Activated CD4-positive, CD25-positive, alpha-beta regulatory T cell treated with anti-CD3 and anti-CD28 coated beads, Interleukin-2, amount 50 U/mL, for 24 hours (primary cell): ENCODE results near the gene KRTAP4-7.
"Not testable (repeated sequence)": the region's sequence is repeated elsewhere in the genome, so short reads cannot be mapped to it uniquely, and the experiment has no call there.

ENCODE experiments used
- ATAC-seq, 2 donors: fragments of 150-1000 bp; cut with Tn5 transposase; one replicate each; pipeline ENCODE4 v1.10.0; 2021; ENCODE audit warnings: mild to moderate bottlenecking in 1 of 2, moderate library complexity in 1 of 2

The KRTAP4-7 gene

GRCh38 chr17:41084100-41084856 is at the start of gene KRTAP4-7:
TSS of gene KRTAP4-7 (plus strand) at chr17:41084150. CDS start at chr17:41084207, 57 bp downstream.
- not testable (repeated sequence) for ATAC-seq

DNA sequence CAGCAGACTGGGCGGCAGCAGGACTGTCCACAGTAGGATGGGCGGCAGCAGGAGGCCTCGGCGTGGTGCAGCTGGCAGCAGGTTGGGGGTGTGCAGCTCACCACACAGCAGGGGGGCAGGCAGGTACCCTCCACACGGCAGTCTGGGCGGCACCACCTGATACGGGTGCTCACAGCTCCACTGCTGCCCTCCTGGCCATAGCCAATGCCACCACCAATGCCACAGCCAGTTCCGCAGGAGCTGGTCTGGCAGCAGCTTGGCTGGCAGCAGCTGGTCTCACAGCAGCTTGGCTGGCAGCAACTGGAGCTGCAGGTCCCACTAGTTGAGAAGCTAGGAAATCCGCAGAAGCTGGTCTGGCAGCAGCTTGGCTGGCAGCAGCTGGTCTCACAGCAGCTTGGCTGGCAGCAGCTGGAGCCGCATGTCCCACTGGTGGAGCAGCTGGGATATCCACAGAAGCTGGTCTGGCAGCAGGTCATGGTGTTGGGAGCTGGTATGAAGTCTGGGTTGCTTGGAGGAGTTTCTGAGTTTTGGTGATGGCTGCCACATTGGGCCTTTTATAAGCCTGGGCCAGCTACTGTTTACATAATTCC is 49.5 kb upstream of the KRTAP4-7 start, which contains the start of gene KRTAP1-3:
TSS of gene KRTAP1-3 (minus strand) at position 529 of the 590 bp plus-strand sequence. CDS start at position 476, 53 bp downstream.
- not testable (repeated sequence) for ATAC-seq

DNA sequence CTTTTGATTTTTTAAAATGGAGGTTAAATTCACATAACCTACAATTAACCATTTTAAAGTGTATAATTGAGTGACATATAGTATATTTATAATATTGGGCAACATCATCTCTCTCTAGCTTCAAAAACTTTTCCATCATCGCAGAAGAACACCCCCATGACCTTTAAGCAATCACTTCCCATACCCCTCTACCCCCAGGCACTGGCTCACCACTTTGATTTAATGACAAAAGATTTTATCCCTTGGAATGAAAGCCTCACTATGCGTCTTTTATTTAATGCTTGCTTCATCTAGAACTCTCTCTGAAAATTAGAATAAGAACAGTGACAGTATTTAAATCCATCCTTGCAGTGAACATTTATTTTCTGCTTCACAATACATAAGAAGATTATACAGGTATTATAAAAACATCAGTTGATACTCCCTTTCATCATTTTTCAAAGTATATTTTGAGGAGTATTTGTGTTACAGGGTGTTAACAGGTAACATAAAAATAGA is 46.0 kb upstream of the KRTAP4-7 start:
- ATAC-seq: no peak

DNA sequence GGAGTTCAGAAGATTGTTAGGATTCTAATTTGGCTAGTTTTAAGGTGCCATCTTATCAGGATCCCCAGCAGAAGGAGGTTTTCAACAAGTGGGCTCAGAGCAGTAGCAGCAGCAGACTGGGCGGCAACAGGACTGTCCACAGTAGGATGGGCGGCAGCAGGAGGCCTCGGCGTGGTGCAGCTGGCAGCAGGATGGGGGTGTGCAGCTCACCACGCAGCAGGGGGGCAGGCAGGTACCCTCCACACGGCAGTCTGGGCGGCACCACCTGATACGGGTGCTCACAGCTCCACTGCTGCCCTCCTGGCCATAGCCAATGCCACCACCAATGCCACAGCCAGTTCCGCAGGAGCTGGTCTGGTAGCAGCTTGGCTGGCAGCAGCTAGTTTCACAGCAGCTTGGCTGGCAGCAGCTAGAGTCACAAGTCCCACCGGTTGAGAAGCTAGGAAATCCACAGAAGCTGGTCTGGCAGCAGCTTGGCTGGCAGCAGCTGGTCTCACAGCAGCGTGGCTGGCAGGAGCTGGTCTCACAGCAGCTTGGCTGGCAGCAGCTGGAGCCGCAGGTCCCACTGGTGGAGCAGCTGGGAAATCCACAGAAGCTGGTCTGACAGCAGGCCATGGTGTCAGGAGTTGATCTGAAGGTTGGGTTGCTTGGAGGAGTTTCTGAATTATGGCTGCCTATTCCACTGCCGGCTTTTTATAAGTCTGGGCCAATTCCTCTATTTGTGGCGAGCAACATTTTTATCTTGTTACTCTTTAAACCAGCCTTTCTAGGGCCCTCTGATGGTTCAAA is 43.0 kb upstream of the KRTAP4-7 start, which contains the start of gene KRTAP1-1:
TSS of gene KRTAP1-1 (minus strand) at position 668 of the 789 bp plus-strand sequence. CDS start at position 615, 53 bp downstream.
- not testable (repeated sequence) for ATAC-seq

- no peak for ATAC-seq
Measured at GRCh38 chr17:41042953-41043352, 41.0 kb upstream of the KRTAP4-7 start.

- ATAC-seq: not testable (repeated sequence)
Measured at GRCh38 chr17:41046735-41047465, 37.0 kb upstream of the KRTAP4-7 start, which contains the start of gene KRTAP2-1. TSS of gene KRTAP2-1 (minus strand) at chr17:41047316. CDS start at chr17:41047267, 49 bp downstream.

GRCh38 chr17:41048441-41048840 is 35.5 kb upstream of the KRTAP4-7 start:
- no peak for ATAC-seq

DNA sequence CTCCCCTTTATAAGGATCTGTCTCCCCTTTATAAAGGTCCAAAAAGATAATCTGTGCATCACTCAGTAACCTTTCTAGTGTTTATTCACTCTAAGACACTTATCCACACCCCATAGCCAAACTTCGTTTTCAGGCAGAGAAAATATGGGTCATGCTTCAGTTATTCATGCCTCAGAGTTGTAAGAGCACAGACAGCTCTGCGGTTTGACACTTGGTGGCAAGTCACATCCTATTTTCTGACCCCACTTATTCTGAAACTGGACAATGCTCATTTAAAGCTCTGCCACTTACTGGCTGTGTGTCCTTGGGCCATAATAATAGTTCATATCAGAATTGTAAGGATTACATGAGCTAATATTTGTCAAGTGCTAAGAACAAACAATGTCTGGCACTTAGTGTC is 34.8 kb upstream of the KRTAP4-7 start:
- ATAC-seq: no peak

- no peak for ATAC-seq
Measured at GRCh38 chr17:41052566-41052965, 31.4 kb upstream of the KRTAP4-7 start.

DNA sequence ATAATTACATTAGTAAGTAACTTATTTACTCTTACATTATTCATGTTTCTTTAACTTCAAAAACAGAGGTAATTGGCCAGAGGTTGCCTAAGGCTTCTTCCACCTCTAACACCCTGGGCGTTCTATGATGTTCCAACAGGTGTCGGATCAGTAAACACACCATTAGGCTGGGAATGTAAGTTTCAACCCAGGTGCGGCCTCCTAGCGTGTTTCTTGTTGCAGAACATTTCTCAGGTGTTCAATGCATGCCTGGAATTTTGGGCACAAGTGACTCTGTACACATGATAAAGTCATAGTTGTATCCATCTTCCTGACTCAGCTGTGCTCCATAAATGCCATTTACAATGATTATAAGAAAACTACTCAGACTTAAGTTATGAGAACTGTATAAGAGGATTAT is 29.9 kb upstream of the KRTAP4-7 start:
- no peak for ATAC-seq

DNA sequence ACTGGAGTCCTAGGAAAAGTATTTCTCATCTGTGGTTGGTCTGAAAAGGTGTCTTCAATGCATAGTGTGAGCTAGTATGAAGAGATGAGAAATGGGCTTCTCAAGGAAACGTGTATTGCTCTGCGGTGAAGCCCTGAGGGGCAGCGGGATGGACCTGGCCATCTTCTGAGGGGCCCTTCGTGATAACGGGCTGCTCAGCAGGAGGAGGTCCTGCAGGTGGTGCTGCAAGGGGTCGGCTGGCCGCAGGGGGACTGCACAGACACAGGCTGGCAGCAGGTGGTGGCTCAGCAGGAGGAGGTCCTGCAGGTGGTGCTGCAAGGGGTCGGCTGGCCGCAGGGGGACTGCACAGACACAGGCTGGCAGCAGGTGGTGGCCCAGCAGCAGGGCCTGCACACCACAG is 29.4 kb upstream of the KRTAP4-7 start:
- ATAC-seq: not testable (repeated sequence)

DNA sequence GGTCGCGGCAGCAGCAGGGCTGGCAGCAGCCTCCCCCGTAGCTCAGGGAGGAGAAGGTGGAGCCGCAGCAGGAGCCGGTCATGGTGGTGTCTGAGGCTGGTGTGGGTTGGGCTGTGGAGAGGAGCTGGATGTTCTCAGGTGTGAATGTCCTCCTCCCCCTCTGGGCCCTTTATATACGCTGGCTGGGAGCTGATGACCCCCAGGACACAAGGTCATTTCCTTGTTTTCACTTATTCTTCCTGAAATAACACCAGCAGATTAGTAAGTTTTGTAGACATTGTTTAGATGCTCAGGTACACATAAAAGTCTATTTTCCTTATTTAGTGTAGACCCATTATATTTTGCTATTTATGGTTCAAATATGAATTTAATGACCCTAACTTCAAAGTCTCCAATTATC is 28.8 kb upstream of the KRTAP4-7 start, which contains the start of gene KRTAP2-2:
TSS of gene KRTAP2-2 (minus strand) at position 101 of the 400 bp plus-strand sequence. CDS start at position 82, 19 bp downstream.
- not testable (repeated sequence) for ATAC-seq

- no peak for ATAC-seq
Measured at GRCh38 chr17:41057547-41057946, 26.4 kb upstream of the KRTAP4-7 start.

DNA sequence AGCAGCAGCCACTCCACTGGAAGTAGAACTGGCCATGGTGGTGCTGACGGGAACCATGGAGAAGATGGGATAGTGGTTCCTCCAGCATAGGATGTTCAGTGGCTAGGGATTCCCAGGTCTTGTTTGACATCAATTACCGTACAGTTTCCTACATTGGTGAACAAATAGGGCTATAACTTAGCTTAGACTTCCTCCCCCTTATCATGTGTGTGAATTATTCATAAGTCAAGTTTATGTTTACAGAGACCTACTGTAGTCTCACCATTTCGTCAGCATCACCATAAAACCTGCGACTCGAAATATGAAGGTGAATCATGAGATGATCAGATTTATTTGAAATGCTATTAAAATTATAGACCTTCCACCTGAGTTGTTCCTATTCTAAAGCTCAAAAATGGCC is 25.2 kb upstream of the KRTAP4-7 start:
- no peak for ATAC-seq

DNA sequence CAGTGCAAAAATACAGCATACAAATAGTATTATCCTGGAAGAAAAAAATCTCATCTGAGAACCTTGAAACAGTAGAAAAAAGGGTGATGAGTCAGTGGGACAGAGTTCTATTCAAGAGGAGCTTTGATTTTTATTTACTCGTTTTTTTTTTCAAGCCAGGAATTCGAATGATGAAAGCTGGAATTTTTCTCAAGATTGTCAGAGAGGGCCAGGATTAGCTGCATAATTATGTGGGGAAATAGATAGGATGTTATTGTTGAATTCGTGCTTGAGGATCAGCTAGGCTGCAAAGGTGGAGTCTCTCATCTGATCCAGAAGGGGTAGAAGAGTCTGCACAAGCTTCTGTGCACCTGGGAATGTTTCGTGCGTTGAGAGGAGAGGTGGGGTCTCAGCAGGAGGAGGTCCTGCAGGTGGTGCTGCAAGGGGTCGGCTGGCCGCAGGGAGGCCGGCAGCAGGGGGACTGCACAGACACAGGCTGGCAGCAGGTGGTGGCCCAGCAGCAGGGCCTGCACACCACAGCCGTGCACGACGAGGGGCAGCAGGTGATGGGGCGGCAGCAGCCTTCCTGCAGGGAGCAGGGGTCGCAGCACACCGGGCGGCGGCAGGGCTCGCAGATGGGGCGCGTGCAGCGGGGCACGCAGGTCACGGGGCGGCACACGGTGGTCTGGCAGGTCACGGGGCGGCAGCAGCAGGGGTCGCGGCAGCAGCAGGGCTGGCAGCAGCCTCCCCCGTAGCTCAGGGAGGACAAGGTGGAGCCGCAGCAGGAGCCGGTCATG is 24.5 kb upstream of the KRTAP4-7 start:
- not testable (repeated sequence) for ATAC-seq

- no peak for ATAC-seq
Measured at GRCh38 chr17:41060052-41060604, 23.8 kb upstream of the KRTAP4-7 start, which contains the start of gene KRTAP2-3. TSS of gene KRTAP2-3 (minus strand) at chr17:41060114. CDS start at chr17:41060050, 64 bp downstream.

DNA sequence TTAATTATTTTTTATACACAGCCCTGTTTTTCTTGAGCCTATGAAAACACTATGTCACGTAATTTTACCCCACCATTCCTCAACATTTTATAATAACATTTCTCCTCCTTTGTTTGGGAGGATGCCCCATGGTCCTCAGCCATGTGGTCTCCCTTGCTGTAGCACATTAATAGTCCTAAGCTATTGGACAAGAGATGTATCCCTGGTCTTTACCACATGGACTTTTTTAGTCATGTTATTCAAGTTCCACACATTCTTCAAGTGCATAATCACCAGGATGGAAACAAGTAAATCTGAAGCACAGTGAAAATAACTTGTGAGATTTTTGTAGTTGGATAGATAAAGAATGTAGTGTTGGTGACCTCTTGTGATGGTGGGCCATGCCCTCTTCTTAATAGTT is 22.0 kb upstream of the KRTAP4-7 start:
- no peak for ATAC-seq

DNA sequence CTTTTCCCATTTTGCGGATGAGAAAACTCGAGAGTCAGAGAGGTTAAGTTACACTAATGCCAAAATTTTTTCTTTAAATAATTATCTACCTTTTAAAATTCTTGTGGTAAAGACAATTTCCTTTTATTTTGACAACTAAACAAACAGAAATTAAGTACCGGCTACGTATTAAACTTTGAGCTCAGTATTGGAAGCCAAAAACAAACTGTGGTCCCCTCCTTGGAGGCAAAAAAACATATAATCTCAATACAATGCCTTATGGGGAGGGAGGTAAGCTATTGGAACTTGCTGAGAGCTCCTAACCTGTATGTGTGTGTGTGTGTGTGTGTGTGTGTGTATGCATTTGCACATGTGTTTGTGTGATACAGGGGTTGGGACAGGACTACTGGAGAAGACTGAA is 20.5 kb upstream of the KRTAP4-7 start:
- no peak for ATAC-seq

GRCh38 chr17:41064301-41064700 is 19.6 kb upstream of the KRTAP4-7 start:
- no peak for ATAC-seq

- ATAC-seq: not testable (repeated sequence)
Measured at GRCh38 chr17:41065016-41065689, 18.8 kb upstream of the KRTAP4-7 start.
